ENCODE results near the gene MARCHF10.

DNA sequence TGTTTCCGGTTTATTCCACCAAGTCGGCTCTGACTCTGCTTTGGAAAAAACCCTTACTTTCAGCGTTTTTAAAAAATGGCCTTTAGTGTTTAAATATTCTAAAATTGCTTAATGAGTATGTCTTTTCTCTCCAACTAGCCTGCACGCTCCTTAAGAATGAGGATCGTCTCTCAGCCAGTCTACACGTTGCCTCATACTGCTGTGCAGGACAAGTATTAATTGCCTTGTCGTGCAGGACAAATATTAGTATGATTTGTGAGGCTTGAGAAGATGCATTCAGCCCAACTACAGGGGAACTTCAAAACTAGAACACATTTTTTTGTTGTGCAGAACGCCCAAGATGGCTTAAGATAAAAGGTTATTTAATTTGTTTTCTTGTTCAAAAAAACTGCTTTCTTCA is 61.2 kb downstream of the MARCHF10 start:
- TF ChIP-seq, protein P1, sequence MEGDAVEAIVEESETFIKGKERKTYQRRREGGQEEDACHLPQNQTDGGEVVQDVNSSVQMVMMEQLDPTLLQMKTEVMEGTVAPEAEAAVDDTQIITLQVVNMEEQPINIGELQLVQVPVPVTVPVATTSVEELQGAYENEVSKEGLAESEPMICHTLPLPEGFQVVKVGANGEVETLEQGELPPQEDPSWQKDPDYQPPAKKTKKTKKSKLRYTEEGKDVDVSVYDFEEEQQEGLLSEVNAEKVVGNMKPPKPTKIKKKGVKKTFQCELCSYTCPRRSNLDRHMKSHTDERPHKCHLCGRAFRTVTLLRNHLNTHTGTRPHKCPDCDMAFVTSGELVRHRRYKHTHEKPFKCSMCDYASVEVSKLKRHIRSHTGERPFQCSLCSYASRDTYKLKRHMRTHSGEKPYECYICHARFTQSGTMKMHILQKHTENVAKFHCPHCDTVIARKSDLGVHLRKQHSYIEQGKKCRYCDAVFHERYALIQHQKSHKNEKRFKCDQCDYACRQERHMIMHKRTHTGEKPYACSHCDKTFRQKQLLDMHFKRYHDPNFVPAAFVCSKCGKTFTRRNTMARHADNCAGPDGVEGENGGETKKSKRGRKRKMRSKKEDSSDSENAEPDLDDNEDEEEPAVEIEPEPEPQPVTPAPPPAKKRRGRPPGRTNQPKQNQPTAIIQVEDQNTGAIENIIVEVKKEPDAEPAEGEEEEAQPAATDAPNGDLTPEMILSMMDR (IDR thresholded peaks at IDR 0.05): no peak
- no peak for TF ChIP-seq EP300 (IDR thresholded peaks at IDR 0.05)
- no peak for TF ChIP-seq POLR2A (IDR thresholded peaks at IDR 0.05)

Measured in ovary (tissue), 3 donors.